Pons (tissue), 1 donor: ENCODE data around the gene HDHD3.

ENCODE experiments used
- DNase-seq: peaks from one replicate; pipeline ENCODE4 v3.0.0-alpha.2; 2016; ENCODE audit warnings: low spot score

Gene HDHD3

GRCh38 chr9:113328045-113328782, 48.6 kb downstream of the HDHD3 start:
- DNase-seq, result no peak

- DNase-seq, result no peak
Observed at GRCh38 chr9:113326230-113326629, 50.6 kb downstream of the HDHD3 start.
